GM12892 (cell line): ENCODE results near the gene KDM2B.
"Not testable (repeated sequence)": the region's sequence is repeated elsewhere in the genome, so short reads cannot be mapped to it uniquely, and the experiment has no call there.

Experiments
- POLR2A ChIP-seq: IDR thresholded peaks from 2 replicates; pipeline ENCODE4 v1.6.1; 2011; ENCODE audit warnings: low read depth, low read length, control low read depth
- TAF1 ChIP-seq: IDR thresholded peaks from 2 replicates; pipeline ENCODE4 v1.6.1; 2011; ENCODE audit warnings: low read depth, mild to moderate bottlenecking, control low read depth, low read length, borderline replicate concordance

DNA sequence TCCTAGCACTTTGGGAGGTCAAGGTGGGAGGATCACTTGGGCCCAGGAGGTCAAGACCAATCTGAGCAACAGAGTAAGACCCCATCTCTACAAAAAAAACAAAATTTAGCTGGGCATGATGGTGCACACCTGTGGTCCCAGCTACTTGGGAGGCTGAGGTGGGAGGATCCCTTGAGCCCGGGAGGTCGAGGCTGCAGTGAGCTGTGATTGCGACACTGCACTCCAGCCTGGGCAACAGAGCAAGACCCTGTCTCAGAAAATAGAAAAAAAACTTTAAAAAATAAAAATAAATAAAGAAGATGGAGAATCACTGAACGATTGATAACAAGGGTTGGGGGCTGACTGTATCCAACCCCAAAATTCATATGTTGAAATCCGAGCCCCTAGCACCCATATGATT lies 96.3 kb downstream of the KDM2B start:
- TF ChIP-seq POLR2A, TAF1: not testable (repeated sequence)
